Osteocyte (in vitro differentiated cells): ENCODE results near the gene RRAD. TPM values are rescaled to one million over a fixed set of nuclear protein-coding genes. Genes with fewer than 3 reads are reported as not detected.

Experiments
- DNase-seq: peaks from one replicate; pipeline ENCODE4 v3.0.0; 2021; ENCODE audit warnings: mixed read lengths; ENCODE audit not compliant: unreplicated experiment; ENCODE audit errors: extremely low spot score
- H3K27ac Mint-ChIP-seq: one replicate; pipeline ENCODE4 v1.8.0; 2021; ENCODE audit warnings: mild to moderate bottlenecking, mixed read lengths; ENCODE audit not compliant: unreplicated experiment
- H3K27me3 Mint-ChIP-seq: one replicate; pipeline ENCODE4 v1.8.0; 2021; ENCODE audit warnings: mixed read lengths; ENCODE audit not compliant: unreplicated experiment
- H3K36me3 Mint-ChIP-seq: one replicate; pipeline ENCODE4 v1.8.0; 2021; ENCODE audit warnings: mixed read lengths; ENCODE audit not compliant: unreplicated experiment
- H3K4me1 Mint-ChIP-seq: one replicate; pipeline ENCODE4 v1.8.0; 2021; ENCODE audit warnings: mixed read lengths; ENCODE audit not compliant: unreplicated experiment
- H3K4me3 Mint-ChIP-seq: one replicate; pipeline ENCODE4 v1.8.0; 2021; ENCODE audit warnings: mild to moderate bottlenecking, moderate library complexity, mixed read lengths; ENCODE audit not compliant: unreplicated experiment
- H3K9me3 Mint-ChIP-seq: one replicate; pipeline ENCODE4 v1.8.0; 2021; ENCODE audit warnings: mixed read lengths; ENCODE audit not compliant: unreplicated experiment
- total RNA-seq: library from RNA; stranded (reverse); gene quantifications from 2 replicates; pipeline ENCODE4 v1.2.1, GENCODE V29; 2021
- TF ChIP-seq, protein P1 (sequence below): fragments of 200-600 bp; sonication (generic); IDR thresholded peaks from 2 replicates; pipeline ENCODE4 v1.5.0; 2021; ENCODE audit warnings: antibody characterized with exemption, mild to moderate bottlenecking, moderate library complexity

The RRAD gene
- total RNA-seq, 1 donor from 2014 or later: 0.89 TPM

DNA sequence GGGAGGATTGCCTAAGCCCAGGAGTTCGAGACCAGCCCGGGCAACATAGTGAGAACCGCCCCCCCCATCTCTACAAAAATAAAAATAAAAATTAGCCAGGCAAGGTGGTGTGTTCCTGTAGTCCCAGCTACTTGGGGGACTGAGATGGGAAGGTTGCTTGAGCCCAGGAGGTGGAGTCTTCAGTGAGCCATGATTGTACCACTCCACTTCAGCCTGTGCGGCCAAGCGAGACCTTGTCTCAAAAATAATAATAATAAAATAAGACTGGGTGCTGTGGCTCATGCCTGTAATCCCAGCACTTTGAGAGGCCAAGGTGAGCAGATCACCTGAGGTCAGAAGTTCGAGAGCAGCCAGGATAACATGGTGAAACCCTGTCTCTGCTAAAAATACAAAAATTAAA is 33.5 kb downstream of the RRAD start:
- DNase-seq: no peak
- Mint-ChIP-seq H3K4me1 (peaks cover 5% of the 10 kb centered on the region), H3K27me3 (no peaks in the 10 kb centered on the region), H3K27ac (no peak overlapping the region), H3K9me3 (no peaks in the 10 kb centered on the region), H3K36me3 (peaks cover 6% of the 10 kb centered on the region), H3K4me3 (no peak overlapping the region)
- TF ChIP-seq, protein P1, sequence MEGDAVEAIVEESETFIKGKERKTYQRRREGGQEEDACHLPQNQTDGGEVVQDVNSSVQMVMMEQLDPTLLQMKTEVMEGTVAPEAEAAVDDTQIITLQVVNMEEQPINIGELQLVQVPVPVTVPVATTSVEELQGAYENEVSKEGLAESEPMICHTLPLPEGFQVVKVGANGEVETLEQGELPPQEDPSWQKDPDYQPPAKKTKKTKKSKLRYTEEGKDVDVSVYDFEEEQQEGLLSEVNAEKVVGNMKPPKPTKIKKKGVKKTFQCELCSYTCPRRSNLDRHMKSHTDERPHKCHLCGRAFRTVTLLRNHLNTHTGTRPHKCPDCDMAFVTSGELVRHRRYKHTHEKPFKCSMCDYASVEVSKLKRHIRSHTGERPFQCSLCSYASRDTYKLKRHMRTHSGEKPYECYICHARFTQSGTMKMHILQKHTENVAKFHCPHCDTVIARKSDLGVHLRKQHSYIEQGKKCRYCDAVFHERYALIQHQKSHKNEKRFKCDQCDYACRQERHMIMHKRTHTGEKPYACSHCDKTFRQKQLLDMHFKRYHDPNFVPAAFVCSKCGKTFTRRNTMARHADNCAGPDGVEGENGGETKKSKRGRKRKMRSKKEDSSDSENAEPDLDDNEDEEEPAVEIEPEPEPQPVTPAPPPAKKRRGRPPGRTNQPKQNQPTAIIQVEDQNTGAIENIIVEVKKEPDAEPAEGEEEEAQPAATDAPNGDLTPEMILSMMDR: no peak

DNA sequence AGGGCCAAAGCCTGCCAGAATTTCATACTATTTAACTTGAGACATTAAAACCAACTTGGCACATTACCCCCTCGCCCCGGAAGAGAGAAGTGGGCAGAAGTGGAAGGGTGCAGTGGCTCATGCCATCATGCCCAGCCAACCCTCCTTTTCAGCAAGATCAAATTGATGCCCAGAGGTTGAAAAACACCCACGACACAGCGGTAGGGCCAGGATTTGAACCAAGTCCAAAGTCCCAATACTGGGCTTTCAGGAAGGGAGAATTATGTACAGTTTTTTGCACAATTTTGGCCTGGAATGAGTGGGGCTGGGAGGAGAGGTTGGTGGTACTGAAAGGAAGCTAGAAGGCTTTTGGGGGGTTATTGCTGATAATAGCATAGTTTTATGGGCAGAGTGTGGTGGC is 34.0 kb downstream of the RRAD start:
- no peak for DNase-seq
- TF ChIP-seq, protein P1: no peak
- Mint-ChIP-seq H3K4me3 (no peak overlapping the region), H3K4me1 (peaks cover 5% of the 10 kb centered on the region), H3K36me3 (peaks cover 6% of the 10 kb centered on the region), H3K9me3 (no peaks in the 10 kb centered on the region), H3K27ac (no peak overlapping the region), H3K27me3 (no peaks in the 10 kb centered on the region)

DNA sequence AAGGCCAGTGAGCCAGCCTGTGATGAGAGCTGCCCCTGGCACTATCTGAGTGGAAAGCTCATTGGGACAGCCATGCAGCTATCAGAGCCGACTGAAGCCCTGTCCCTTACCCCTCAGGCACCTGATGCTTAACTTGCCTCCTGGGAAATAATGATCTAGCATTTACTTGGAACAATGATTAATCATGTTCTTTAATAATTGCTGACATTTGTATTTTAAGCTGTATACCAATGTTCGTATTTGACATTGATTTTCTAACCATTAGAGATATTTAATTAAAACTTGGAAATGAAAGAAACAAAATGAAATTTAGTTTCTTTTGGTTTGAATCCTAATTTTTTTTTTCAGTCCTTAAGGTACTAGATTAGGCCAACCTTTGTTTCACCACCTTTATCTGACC is 34.5 kb downstream of the RRAD start:
- DNase-seq: no peak
- Mint-ChIP-seq H3K4me1 (peaks cover 5% of the 10 kb centered on the region), H3K36me3 (peaks cover 7% of the 10 kb centered on the region), H3K27ac (no peak overlapping the region), H3K9me3 (no peaks in the 10 kb centered on the region), H3K4me3 (no peak overlapping the region), H3K27me3 (no peaks in the 10 kb centered on the region)
- TF ChIP-seq, protein P1: no peak

DNA sequence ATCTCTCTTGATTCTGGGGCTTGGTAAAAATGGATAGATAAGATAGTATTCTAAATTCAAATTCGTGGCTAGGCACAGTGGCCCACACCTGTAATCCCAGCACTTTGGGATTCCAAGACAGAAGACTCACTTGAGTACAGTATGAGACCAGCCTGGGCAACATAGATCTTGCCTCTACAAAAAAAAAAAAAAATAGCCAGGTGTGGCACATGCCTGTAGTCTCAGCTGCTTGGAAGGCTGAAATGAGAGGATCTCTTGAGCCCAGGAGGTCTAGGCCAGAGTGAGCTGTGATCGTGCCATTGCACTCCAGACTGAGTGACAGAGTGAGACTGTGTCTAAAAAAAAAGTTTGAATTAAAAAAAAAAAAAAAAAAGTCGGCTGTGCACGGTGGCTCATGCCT is 35.7 kb downstream of the RRAD start:
- Mint-ChIP-seq H3K36me3 (peaks cover 16% of the 10 kb centered on the region), H3K27me3 (no peaks in the 10 kb centered on the region)

DNA sequence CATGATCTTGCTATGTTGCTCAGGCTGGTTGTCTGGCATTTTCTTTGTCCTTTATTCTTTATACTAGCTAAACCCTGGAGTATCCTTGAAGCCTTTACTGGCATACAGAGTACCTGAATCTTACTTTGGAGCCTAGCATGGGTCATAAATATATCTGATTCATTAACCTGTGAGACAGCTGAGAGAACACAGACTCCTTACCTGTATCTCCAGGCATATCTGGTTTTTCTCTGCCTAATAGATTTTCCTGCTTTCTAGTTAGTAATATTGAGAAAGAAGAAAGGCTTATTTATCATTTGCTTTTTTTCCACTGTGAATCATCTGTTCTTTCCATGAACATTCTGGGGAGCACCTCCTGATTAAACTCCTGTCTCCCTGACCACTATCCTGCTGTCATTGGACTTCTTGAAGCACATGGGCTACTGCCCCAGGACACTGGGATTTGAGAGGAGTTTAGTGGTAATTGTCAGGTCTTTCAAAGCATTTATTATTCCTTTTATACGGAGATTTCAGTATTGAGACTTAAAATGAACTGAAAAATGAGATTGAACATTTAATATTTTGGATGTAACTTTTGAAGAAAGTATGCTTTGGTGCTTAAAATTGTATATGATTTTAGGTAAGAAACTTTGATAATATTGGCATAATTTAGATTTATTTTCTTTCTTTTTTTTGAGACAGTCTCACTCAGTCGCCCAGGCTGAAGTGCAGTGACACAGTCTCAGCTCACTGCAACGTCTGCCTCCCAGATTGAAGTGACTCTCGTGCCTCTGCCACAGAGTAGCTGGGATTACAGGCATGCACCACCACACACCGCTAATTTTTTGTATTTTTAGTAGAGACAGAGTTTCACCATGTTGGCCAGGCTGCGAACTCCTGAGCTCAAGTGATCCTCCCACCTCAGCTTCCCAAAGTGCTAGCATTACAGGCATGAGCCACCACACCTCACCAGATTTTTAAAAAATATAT is 36.4 kb downstream of the RRAD start:
- H3K4me3 Mint-ChIP-seq: no peak overlapping the region
- no peak overlapping the region for H3K27ac Mint-ChIP-seq
- H3K4me1 Mint-ChIP-seq: peaks cover 4% of the 10 kb centered on the region
- no peak for DNase-seq
- no peaks in the 10 kb centered on the region for H3K27me3 Mint-ChIP-seq
- no peaks in the 10 kb centered on the region for H3K9me3 Mint-ChIP-seq
- TF ChIP-seq, protein P1: no peak
- H3K36me3 Mint-ChIP-seq: peaks cover 18% of the 10 kb centered on the region

More for the DNA sequence above, 35.7 kb downstream of the RRAD start:
- H3K4me3 Mint-ChIP-seq: no peak overlapping the region
- peaks cover 4% of the 10 kb centered on the region for H3K4me1 Mint-ChIP-seq
- TF ChIP-seq, protein P1: no peak
- DNase-seq: no peak
- no peak overlapping the region for H3K27ac Mint-ChIP-seq
- H3K9me3 Mint-ChIP-seq: no peaks in the 10 kb centered on the region
